ENCODE measurements around the gene SMYD1.

The SMYD1 gene

DNA sequence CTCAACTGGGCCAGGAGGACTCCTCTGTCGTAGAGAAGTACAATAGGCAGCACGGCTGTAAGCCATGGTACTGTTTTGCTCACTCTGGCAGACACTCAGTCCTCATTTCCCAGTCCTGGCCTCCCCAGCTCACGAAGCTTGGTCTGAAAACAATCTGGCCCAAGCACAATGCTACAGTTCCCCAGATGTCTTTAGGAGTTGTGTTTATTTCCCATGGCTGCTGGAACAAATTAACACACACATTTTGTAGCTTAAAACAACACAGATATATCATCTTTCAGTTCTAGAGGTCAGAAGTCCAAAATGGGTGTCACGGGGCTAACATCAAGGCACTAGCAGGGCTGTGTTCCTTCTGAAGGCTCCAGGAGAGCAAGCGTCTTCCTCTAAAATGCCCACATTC, 47.3 kb downstream of the SMYD1 start:
- Histone ChIP-seq H3K4me3 (ENCODE audit: low read depth, low read length) (no peak overlapping the region), H3K27me3 (replicated peaks) (peaks cover 2% of the 10 kb centered on the region), H3K36me3 (replicated peaks) (no peaks in the 10 kb centered on the region), H3K27ac (no peak overlapping the region)
- TF ChIP-seq, protein P1, sequence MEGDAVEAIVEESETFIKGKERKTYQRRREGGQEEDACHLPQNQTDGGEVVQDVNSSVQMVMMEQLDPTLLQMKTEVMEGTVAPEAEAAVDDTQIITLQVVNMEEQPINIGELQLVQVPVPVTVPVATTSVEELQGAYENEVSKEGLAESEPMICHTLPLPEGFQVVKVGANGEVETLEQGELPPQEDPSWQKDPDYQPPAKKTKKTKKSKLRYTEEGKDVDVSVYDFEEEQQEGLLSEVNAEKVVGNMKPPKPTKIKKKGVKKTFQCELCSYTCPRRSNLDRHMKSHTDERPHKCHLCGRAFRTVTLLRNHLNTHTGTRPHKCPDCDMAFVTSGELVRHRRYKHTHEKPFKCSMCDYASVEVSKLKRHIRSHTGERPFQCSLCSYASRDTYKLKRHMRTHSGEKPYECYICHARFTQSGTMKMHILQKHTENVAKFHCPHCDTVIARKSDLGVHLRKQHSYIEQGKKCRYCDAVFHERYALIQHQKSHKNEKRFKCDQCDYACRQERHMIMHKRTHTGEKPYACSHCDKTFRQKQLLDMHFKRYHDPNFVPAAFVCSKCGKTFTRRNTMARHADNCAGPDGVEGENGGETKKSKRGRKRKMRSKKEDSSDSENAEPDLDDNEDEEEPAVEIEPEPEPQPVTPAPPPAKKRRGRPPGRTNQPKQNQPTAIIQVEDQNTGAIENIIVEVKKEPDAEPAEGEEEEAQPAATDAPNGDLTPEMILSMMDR (IDR thresholded peaks at IDR 0.05; ENCODE audit: low read depth, low read length, missing control alignments) = no peak
- no peak for DNase-seq
- in situ Hi-C loops (cut with HindIII; ENCODE audit: low pct_ligation_motif_present, low sequenced_read_pairs) = no loop called here

DNA sequence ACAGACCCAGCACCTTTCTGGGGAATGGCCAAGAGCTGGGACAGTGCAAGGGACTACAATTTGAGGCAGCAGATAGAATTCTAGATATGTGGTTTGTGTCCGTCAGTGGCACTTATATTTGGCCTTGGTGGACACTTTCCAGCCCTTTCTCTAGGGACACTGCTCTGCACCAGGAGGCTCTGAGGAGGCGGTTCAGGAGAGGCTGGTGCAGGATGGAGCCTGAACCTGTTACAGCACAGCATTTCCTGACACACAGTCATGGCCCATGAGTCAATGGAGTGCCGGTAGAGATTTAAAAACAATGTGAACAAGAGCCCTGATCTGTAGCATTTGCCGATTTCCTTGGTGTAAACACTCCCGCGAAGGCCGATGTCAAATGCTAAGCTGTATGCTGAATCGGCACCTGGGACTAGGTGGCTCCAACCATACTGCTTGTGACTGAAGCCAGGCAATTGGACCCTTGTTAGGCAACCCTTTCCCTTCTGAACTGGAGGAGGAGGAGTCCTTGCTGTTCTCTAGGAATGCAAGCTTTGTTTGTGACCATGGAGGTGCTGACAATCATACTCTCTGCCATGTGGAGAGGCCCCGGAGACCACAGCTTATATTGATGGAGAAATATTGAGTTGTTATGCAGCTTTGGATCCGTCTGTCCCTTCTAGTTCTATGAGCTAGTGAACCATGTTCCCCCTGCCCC, 48.3 kb downstream of the SMYD1 start:
- peaks cover 2% of the 10 kb centered on the region for H3K27me3 ChIP-seq (replicated peaks)
- no peak for DNase-seq
- H3K27ac ChIP-seq = no peak overlapping the region
- TF ChIP-seq, protein P1 (IDR thresholded peaks at IDR 0.05; ENCODE audit: low read depth, low read length, missing control alignments) = no peak
- no peaks in the 10 kb centered on the region for H3K36me3 ChIP-seq (replicated peaks)
- in situ Hi-C loops (cut with HindIII; ENCODE audit: low pct_ligation_motif_present, low sequenced_read_pairs) = no loop called here
- no peak overlapping the region for H3K4me3 ChIP-seq (ENCODE audit: low read depth, low read length)

DNA sequence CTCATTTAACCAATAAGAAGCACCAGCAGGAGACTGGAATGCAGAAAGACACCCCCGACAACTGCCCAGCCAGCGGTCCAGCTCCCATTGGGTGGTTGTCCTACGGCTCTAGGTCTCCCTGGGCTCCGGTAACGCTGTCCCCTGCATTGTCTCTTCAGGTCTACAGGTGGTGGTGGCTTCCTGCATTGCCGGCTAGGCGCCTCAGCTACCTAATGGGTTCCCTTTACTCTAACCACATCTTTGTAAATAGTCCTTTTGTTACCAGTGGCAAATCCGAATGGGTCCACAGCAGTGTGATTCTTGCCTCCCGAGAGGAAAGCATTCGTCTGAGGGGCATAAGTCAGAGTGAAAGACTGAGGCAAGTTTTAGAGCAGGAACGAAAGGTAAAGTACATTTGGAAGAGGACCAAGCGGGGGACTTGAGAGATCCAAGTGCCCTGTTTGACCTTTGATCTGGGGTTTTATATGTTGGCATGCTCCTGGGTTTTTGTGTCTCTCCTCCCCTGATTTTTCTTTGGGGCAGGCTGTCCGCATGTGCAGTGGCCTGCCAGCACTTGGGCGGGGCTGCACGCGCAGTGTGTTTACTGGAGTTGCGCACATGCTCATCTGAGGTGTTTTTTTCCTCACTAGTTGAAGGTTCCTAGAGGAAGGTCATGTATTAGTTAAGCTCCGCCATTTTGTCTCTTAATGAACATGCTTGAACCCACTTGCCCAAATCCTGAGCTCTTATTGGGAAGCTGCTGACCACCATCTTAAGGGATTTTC, 49.2 kb downstream of the SMYD1 start:
- Histone ChIP-seq H3K27me3 (replicated peaks) (peaks cover 2% of the 10 kb centered on the region), H3K27ac (no peak overlapping the region), H3K4me3 (ENCODE audit: low read depth, low read length) (no peak overlapping the region), H3K36me3 (replicated peaks) (no peaks in the 10 kb centered on the region)
- DNase-seq = no peak
- in situ Hi-C loops (cut with HindIII; ENCODE audit: low pct_ligation_motif_present, low sequenced_read_pairs) = no loop called here
- TF ChIP-seq, protein P1 (IDR thresholded peaks at IDR 0.05; ENCODE audit: low read depth, low read length, missing control alignments) = no peak

DNA sequence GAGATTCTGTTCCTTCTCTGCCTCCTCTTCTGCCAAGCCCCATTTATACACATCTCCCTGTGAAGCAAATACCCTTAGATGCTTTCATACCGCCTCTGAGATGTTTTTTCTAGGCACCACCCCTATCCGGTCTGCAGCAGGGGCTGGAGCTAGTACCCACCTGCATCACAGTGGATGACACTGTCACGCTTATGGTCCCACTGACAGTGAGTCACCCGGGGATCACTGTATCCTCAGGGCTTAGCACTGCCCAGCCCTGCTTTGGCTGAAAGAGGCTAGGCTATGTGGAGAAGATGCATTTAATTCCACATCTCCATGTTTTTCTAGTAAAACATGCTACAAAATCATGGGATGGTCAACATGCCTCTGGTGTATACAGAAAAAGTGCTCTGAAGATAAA, 50.3 kb downstream of the SMYD1 start:
- TF ChIP-seq, protein P1 (IDR thresholded peaks at IDR 0.05; ENCODE audit: low read depth, low read length, missing control alignments) = no peak
- in situ Hi-C loops (cut with HindIII; ENCODE audit: low pct_ligation_motif_present, low sequenced_read_pairs) = no loop called here
- Histone ChIP-seq H3K27me3 (replicated peaks) (peaks cover 2% of the 10 kb centered on the region), H3K4me3 (ENCODE audit: low read depth, low read length) (no peak overlapping the region), H3K27ac (no peak overlapping the region), H3K36me3 (replicated peaks) (no peaks in the 10 kb centered on the region)
- no peak for DNase-seq

DNA sequence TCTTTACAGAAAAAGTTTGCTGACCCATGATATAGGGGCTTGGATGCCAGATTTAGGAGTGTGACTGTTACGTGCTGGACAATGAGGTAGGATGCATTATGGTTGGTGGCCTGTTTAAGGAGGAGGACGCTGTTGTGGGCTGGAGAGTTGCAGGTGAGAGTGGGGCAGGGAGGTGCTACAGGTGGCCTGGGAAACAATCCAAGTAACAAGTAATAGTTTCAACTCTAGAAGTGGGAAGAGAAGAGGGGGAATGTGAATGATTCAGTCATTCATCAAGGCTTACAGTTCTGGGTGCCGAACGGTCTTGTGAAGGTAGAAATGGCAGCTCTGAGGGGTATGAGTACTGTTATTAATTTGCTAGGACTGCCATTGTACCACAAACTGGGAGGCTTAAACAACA, 54.1 kb downstream of the SMYD1 start:
- H3K4me3 ChIP-seq (ENCODE audit: low read depth, low read length) = no peak overlapping the region
- no peaks in the 10 kb centered on the region for H3K36me3 ChIP-seq (replicated peaks)
- no peaks in the 10 kb centered on the region for H3K27me3 ChIP-seq (replicated peaks)
- TF ChIP-seq, protein P1 (IDR thresholded peaks at IDR 0.05; ENCODE audit: low read depth, low read length, missing control alignments) = no peak
- in situ Hi-C loops (cut with HindIII; ENCODE audit: low pct_ligation_motif_present, low sequenced_read_pairs) = no loop called here
- no peak overlapping the region for H3K27ac ChIP-seq
- DNase-seq = no peak
